Measurements from ENCODE around the gene CPA5. TPM values are rescaled to one million over a fixed set of nuclear protein-coding genes. Genes with fewer than 3 reads are reported as not detected.

Gene CPA5
- total RNA-seq, 4 donors from 2014 or later: not detected

- 37 to 41% methylated on average over 8 of the region's 8 CpGs for WGBS, 2 donors
- no peaks in the 10 kb centered on the region for H3K9me3 ChIP-seq
- H3K4me1 ChIP-seq: no peaks in the 10 kb centered on the region
- no peaks in the 10 kb centered on the region for H3K27me3 ChIP-seq
- peak overlapping the region in 2 of 4 donors; percentile 5 to 8 for H3K4me3 ChIP-seq
- no peaks in the 10 kb centered on the region for H3K36me3 ChIP-seq
- no peak for TF ChIP-seq POLR2A (IDR thresholded peaks at IDR 0.05)
- no peak for DNase-seq (ENCODE audit: low spot score in 2 of 2)
- no peak overlapping the region for H3K27ac ChIP-seq
These were observed 520 bp downstream of the CPA5 start for GRCh38 chr7:130345136-130345535.

GRCh38 chr7:130345725-130346124 is 1.1 kb downstream of the CPA5 start:
- Histone ChIP-seq H3K9me3 (no peaks in the 10 kb centered on the region), H3K4me1 (peaks cover 0 to 5% (median under 1%) of the 10 kb centered on the region in 4 donors), H3K4me3 (no peak overlapping the region), H3K27ac (no peak overlapping the region), H3K27me3 (no peaks in the 10 kb centered on the region), H3K36me3 (no peaks in the 10 kb centered on the region)
- WGBS, 2 donors: 72 to 84% methylated on average over 4 to 5 of the region's 5 CpGs
- no peak for DNase-seq (ENCODE audit: low spot score in 2 of 2)
- TF ChIP-seq EP300 (IDR thresholded peaks at IDR 0.05): no peak
- no peak for TF ChIP-seq CTCF (IDR thresholded peaks at IDR 0.05)
- no peak for TF ChIP-seq POLR2A (IDR thresholded peaks at IDR 0.05)

- Histone ChIP-seq H3K27ac (no peak overlapping the region), H3K9me3 (no peaks in the 10 kb centered on the region), H3K36me3 (no peaks in the 10 kb centered on the region), H3K27me3 (no peaks in the 10 kb centered on the region), H3K4me1 (peaks cover 0 to 11% (median 5%) of the 10 kb centered on the region in 4 donors), H3K4me3 (no peak overlapping the region)
- WGBS, 2 donors: 93 to 97% methylated on average over 8 to 10 of the region's 10 CpGs
- TF ChIP-seq EP300 (IDR thresholded peaks at IDR 0.05): no peak
- TF ChIP-seq POLR2A (IDR thresholded peaks at IDR 0.05): no peak
- TF ChIP-seq CTCF (IDR thresholded peaks at IDR 0.05): no peak
- no peak for DNase-seq (ENCODE audit: low spot score in 2 of 2)
These were observed 1.7 kb downstream of the CPA5 start for GRCh38 chr7:130346177-130346905.

- 89 to 97% methylated on average over 8 to 12 of the region's 12 CpGs for WGBS, 2 donors
- no peak for DNase-seq (ENCODE audit: low spot score in 2 of 2)
- Histone ChIP-seq H3K27ac (no peak overlapping the region), H3K27me3 (no peaks in the 10 kb centered on the region), H3K36me3 (no peaks in the 10 kb centered on the region), H3K9me3 (no peaks in the 10 kb centered on the region), H3K4me3 (no peak overlapping the region), H3K4me1 (peaks cover 0 to 16% (median 9%) of the 10 kb centered on the region in 4 donors)
- TF ChIP-seq POLR2A (IDR thresholded peaks at IDR 0.05) (no peak), EP300 (IDR thresholded peaks at IDR 0.05) (no peak), CTCF (IDR thresholded peaks at IDR 0.05) (no peak)
These were observed 2.3 kb downstream of the CPA5 start for GRCh38 chr7:130346941-130347340.

- peaks cover 0 to 32% (median 13%) of the 10 kb centered on the region in 4 donors for H3K4me1 ChIP-seq
- no peak for DNase-seq (ENCODE audit: low spot score in 2 of 2)
- H3K4me3 ChIP-seq: no peak overlapping the region
- H3K36me3 ChIP-seq: no peaks in the 10 kb centered on the region
- no peaks in the 10 kb centered on the region for H3K27me3 ChIP-seq
- TF ChIP-seq POLR2A (IDR thresholded peaks at IDR 0.05): no peak
- TF ChIP-seq EP300 (IDR thresholded peaks at IDR 0.05): no peak
- no peak for TF ChIP-seq CTCF (IDR thresholded peaks at IDR 0.05)
- 73 to 75% methylated on average over 15 to 16 of the region's 16 CpGs for WGBS, 2 donors
- H3K9me3 ChIP-seq: no peaks in the 10 kb centered on the region
- H3K27ac ChIP-seq: peak overlapping the region in 3 of 4 donors; percentile 4 to 83 (median 48)
These were observed 5.5 kb downstream of the CPA5 start for GRCh38 chr7:130349911-130350782.

Measured in tibial nerve (tissue), 4 donors.